Gastroesophageal sphincter (tissue), 4 donors: ENCODE data around the gene MAP3K12. TPM values are rescaled to one million over a fixed set of nuclear protein-coding genes. Genes with fewer than 3 reads are reported as not detected.
A peak's percentile ranks its signal among the peaks of the same experiment; 100 is the strongest.

Experiments used
- ATAC-seq: fragments of 150-250 bp; one replicate; pipeline ENCODE4 v1.9.1; 2016; ENCODE audit warnings: mild to moderate bottlenecking, moderate library complexity
- H3K27ac ChIP-seq, 4 donors: fragments of 200-600 bp; sonication (generic) in 3 of 4; 1 replicate in 3 of 4; 2 replicates in 1 of 4; pipeline ENCODE4 v1.5.1; 2016 to 2019
- H3K27me3 ChIP-seq: fragments of 200-600 bp; sonication (generic); one replicate; pipeline ENCODE4 v1.5.1; 2019
- H3K36me3 ChIP-seq, 2 donors: fragments of 200-600 bp; sonication (generic); one replicate each; pipeline ENCODE4 v1.5.1; 2019; ENCODE audit warnings: control low read depth in 1 of 2
- H3K4me1 ChIP-seq, 3 donors: fragments of 200-600 bp; sonication (generic); 1 replicate in 2 of 3; 2 replicates in 1 of 3; pipeline ENCODE4 v1.5.1; 2016 to 2019; ENCODE audit warnings: control low read depth in 2 of 3
- H3K4me3 ChIP-seq, 2 donors: fragments of 200-600 bp; sonication (generic); one replicate each; pipeline ENCODE4 v1.5.1; 2019; ENCODE audit warnings: mild to moderate bottlenecking in 1 of 2, moderate library complexity in 1 of 2
- H3K9me3 ChIP-seq, 3 donors: fragments of 200-600 bp; sonication (generic); one replicate each; pipeline ENCODE4 v1.5.1; 2017 to 2019; ENCODE audit warnings: control low read depth in 2 of 3
- EP300 ChIP-seq: sonication (generic); formaldehyde crosslinking; IDR thresholded peaks from one replicate; pipeline ENCODE4 v1.6.1; 2017; ENCODE audit warnings: antibody characterized with exemption, mild to moderate bottlenecking
- POLR2A ChIP-seq, 2 donors: fragments of 450-650 bp; IDR thresholded peaks; one replicate each; pipeline ENCODE4 v1.6.1; 2017; ENCODE audit warnings: antibody characterized with exemption in 2 of 2, mild to moderate bottlenecking in 2 of 2, moderate library complexity in 1 of 2
- POLR2AphosphoS5 ChIP-seq: sonication (generic); formaldehyde crosslinking; IDR thresholded peaks from one replicate; pipeline ENCODE4 v1.6.1; 2017; ENCODE audit warnings: antibody characterized with exemption
- WGBS, 2 donors: methylation state at CpG; one replicate each; pipeline ENCODE4 v1.1.5; 2018; ENCODE audit warnings: low coverage in 1 of 2; 5-methylcytosine and 5-hydroxymethylcytosine counted together
- total RNA-seq, 4 donors: library from RNA; depleted of rRNA; stranded (reverse); fragments of >200 nt; gene quantifications; one replicate each; pipeline ENCODE4 v1.1.0, GENCODE V29; 2016
- TF ChIP-seq, protein P1 (sequence below), 4 experiments: fragments of 200-600 bp in 2 of 4; fragments of 450-650 bp in 2 of 4; sonication (generic) in 1 of 4; IDR thresholded peaks; one replicate each; pipeline ENCODE4 v1.5.1; 2017 to 2019; ENCODE audit warnings: antibody characterized with exemption in 4 of 4, mild to moderate bottlenecking in 2 of 4, moderate library complexity in 2 of 4

MAP3K12 gene
- total RNA-seq, 4 donors from 2014 or later = 14.8 to 41.9 (median 20.3) TPM

DNA sequence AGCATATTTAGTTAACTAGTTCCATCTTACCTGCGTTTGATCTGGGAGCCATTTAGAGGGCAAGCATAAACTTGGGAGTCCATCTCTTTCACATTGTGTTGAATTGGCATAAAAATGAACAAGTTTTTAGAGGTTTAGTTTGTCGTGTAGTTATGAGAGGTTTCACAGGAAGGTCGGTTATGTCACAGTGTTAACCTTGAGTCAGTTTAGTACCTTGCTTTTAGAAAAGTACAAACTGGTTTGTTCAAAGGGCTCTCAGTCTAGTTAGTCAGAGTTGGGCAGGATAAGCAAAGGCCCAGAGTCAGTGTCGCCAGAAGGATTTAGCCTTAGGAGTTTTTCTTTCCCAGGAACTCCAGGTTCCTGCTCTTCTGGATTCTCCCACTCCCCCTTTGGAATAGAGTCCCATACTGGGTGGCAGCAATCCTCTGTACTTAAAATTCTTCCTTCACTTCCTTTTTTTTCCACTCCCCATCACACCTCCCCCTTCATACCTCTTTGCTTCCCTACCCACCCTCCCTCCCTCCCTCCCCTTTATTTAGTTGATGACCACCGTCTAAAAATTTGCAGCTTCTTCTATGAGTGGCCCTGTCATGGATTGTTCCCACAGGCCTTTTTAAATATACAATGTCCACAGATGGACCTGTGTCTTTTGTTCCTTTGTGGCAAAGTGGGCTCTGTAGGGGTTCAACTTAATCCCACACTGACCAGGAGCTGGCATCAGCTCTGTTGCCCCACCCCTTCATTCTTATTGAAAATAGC, 35.3 kb downstream of the MAP3K12 start:
- Histone ChIP-seq H3K27me3 (no peaks in the 10 kb centered on the region), H3K9me3 (no peaks in the 10 kb centered on the region), H3K4me1 (peaks cover 3 to 88% (median 10%) of the 10 kb centered on the region in 3 donors), H3K36me3 (peaks cover 31 to 100% of the 10 kb centered on the region in 2 donors), H3K4me3 (no peak overlapping the region), H3K27ac (no peak overlapping the region)
- no peak for ATAC-seq
- TF ChIP-seq POLR2AphosphoS5 (no peak), POLR2A (IDR thresholded peaks at IDR 0.05) (no peak), EP300 (no peak)
- TF ChIP-seq, protein P1, sequence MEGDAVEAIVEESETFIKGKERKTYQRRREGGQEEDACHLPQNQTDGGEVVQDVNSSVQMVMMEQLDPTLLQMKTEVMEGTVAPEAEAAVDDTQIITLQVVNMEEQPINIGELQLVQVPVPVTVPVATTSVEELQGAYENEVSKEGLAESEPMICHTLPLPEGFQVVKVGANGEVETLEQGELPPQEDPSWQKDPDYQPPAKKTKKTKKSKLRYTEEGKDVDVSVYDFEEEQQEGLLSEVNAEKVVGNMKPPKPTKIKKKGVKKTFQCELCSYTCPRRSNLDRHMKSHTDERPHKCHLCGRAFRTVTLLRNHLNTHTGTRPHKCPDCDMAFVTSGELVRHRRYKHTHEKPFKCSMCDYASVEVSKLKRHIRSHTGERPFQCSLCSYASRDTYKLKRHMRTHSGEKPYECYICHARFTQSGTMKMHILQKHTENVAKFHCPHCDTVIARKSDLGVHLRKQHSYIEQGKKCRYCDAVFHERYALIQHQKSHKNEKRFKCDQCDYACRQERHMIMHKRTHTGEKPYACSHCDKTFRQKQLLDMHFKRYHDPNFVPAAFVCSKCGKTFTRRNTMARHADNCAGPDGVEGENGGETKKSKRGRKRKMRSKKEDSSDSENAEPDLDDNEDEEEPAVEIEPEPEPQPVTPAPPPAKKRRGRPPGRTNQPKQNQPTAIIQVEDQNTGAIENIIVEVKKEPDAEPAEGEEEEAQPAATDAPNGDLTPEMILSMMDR (IDR thresholded peaks at IDR 0.05) = no peak
- WGBS, 2 donors = 40 to 59% methylated on average over 3 to 5 of the region's 5 CpGs

DNA sequence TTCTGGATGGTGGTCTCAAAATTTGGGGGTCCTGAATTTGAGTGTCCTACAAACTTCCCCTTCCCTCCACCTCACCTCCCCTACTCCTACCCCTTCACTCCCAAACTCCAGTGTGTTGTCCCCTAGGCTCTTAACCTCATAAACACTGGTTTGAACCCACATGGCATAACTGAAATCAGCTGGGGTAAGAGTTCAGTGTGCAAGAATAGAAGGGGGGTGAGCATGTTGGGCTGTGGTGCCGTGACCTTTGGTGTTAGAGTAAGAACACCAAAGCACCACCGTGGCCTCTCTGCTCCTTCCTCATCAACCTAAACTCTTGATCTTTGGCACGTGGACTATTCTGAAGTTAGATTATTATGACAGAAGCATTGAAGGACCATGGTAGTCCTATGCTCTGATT, 36.3 kb downstream of the MAP3K12 start:
- H3K27ac ChIP-seq = no peak overlapping the region
- peaks cover 28 to 100% of the 10 kb centered on the region in 2 donors for H3K36me3 ChIP-seq
- H3K4me1 ChIP-seq = peaks cover 3 to 88% (median 10%) of the 10 kb centered on the region in 3 donors
- H3K4me3 ChIP-seq = no peak overlapping the region
- TF ChIP-seq EP300 (no peak), POLR2A (IDR thresholded peaks at IDR 0.05) (no peak), POLR2AphosphoS5 (no peak)
- TF ChIP-seq, protein P1 (IDR thresholded peaks at IDR 0.05) = no peak
- no peak for ATAC-seq
- H3K9me3 ChIP-seq = no peaks in the 10 kb centered on the region
- H3K27me3 ChIP-seq = no peaks in the 10 kb centered on the region
- 50 to 80% methylated on average over 2 to 3 of the region's 3 CpGs for WGBS, 2 donors

DNA sequence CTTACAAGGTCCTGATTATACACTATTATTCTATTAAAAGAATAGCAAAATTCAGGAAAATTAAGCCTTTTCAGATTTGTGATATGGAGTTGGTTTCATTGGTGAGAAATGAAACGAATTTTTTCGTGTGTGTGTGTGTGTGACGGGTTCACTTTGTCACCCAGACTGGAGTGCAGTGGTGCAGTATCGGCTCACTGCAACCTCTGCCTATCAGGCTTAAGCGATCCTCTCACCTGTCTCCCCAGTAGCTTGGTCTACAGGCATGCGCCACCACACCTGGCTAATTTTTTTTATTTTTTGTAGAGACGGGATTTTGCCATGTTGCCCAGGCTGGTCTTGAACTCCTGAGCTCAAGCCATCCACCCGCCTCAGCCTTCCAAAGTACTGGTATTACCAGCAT, 37.7 kb downstream of the MAP3K12 start:
- Histone ChIP-seq H3K27me3 (no peaks in the 10 kb centered on the region), H3K27ac (peak overlapping the region in 1 of 4 donors; percentile 61), H3K4me1 (peaks cover 3 to 82% (median 10%) of the 10 kb centered on the region in 3 donors), H3K9me3 (no peaks in the 10 kb centered on the region), H3K36me3 (peaks cover 37 to 100% of the 10 kb centered on the region in 2 donors), H3K4me3 (no peak overlapping the region)
- WGBS, 2 donors = 67 to 75% methylated on average over 8 of the region's 8 CpGs
- no peak for ATAC-seq
- TF ChIP-seq EP300 (no peak), POLR2AphosphoS5 (no peak), POLR2A (IDR thresholded peaks at IDR 0.05) (no peak)

DNA sequence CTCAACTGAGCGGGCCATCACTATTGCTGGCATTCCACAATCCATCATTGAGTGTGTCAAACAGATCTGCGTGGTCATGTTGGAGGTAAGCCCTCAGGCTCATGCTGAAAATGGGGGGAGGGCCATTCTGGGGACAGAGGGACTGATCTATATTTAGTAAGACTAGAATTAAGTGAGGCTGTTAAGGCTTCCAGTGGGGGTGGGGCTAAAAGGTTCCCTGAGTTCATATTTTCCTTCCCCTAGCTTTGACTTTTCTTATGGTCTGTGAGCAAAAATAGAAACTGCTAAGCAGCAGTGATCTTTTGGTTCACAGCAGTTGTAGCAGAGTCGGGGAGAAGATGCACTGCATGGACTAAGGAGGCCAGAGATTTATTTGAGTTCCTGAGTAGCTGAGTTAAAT, 38.2 kb downstream of the MAP3K12 start:
- 24 to 29% methylated on average over 3 of the region's 3 CpGs for WGBS, 2 donors
- H3K9me3 ChIP-seq = no peaks in the 10 kb centered on the region
- TF ChIP-seq EP300 (no peak), POLR2A (IDR thresholded peaks at IDR 0.05) (no peak), POLR2AphosphoS5 (no peak)
- TF ChIP-seq, protein P1 (IDR thresholded peaks at IDR 0.05) = no peak
- H3K27me3 ChIP-seq = no peaks in the 10 kb centered on the region
- peak overlapping the region in 3 of 4 donors; percentile 11 to 61 (median 36) for H3K27ac ChIP-seq
- ATAC-seq = peak; percentile 42
- peaks cover 38 to 100% of the 10 kb centered on the region in 2 donors for H3K36me3 ChIP-seq
- peaks cover under 1 to 77% (median 10%) of the 10 kb centered on the region in 3 donors for H3K4me1 ChIP-seq
- no peak overlapping the region for H3K4me3 ChIP-seq

DNA sequence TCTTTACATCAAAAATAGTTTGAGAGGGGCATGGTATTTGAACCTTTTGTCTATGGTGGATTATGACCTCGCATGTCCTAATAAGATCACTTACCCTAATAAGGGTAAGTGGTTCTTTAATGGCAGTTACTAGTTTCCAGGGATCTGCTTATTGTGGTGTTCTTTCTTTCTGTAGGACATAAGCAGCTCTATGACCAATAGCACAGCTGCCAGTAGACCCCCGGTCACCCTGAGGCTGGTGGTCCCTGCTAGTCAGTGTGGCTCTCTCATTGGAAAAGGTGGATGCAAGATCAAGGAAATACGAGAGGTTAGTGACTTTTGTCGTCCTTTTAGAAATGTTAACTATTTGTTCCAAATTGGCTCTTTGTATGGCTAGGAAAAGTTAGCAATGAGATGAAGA, 40.2 kb downstream of the MAP3K12 start:
- Histone ChIP-seq H3K9me3 (no peaks in the 10 kb centered on the region), H3K4me1 (peaks cover 9 to 67% (median 12%) of the 10 kb centered on the region in 3 donors), H3K27me3 (no peaks in the 10 kb centered on the region), H3K36me3 (peaks cover 38 to 100% of the 10 kb centered on the region in 2 donors), H3K4me3 (no peak overlapping the region), H3K27ac (no peak overlapping the region)
- TF ChIP-seq, protein P1 (IDR thresholded peaks at IDR 0.05) = no peak
- no peak for TF ChIP-seq POLR2AphosphoS5
- no peak for TF ChIP-seq POLR2A (IDR thresholded peaks at IDR 0.05)
- TF ChIP-seq EP300 = no peak
- WGBS, 2 donors = 48 to 51% methylated on average over 4 of the region's 4 CpGs
- ATAC-seq = no peak
